ENCODE data around the gene C19orf12.

The C19orf12 gene

GRCh38 chr19:29761575-29762232 is 46.6 kb upstream of the C19orf12 start:
- H3F3A ChIP-seq (ENCODE audit: insufficient read depth): no peaks in the 10 kb centered on the region
- TF ChIP-seq EZH2phosphoT487 (conservative IDR thresholded peaks at IDR 0.05; ENCODE audit: low read length) (no peak), CTCF (IDR thresholded peaks at IDR 0.05; ENCODE audit: insufficient read depth, low read length, poor library complexity, severe bottlenecking) (no peak)
- H3K9me3 ChIP-seq (ENCODE audit: insufficient read depth, low read length): no peaks in the 10 kb centered on the region
- no peak overlapping the region for H3K4me2 ChIP-seq (ENCODE audit: low read depth, low read length, poor library complexity, severe bottlenecking)
- H3K9me2 ChIP-seq (replicated peaks; ENCODE audit: insufficient read depth, low read length): no peaks in the 10 kb centered on the region
- no peaks in the 10 kb centered on the region for H3K79me2 ChIP-seq (ENCODE audit: insufficient read depth, low read length)
- no peak overlapping the region for H3K27ac ChIP-seq (ENCODE audit: low read depth, low read length)
- no peaks in the 10 kb centered on the region for H3K27me3 ChIP-seq (ENCODE audit: low read length)
- no peak overlapping the region for H2AFZ ChIP-seq (ENCODE audit: low read depth, low read length, severe bottlenecking)
- no peak overlapping the region for H3K9ac ChIP-seq (ENCODE audit: low read length)
- no peak overlapping the region for H3K4me3 ChIP-seq (ENCODE audit: insufficient read depth, low read length, poor library complexity, severe bottlenecking)
- no peaks in the 10 kb centered on the region for H4K20me1 ChIP-seq (ENCODE audit: low read depth, low read length)
- H3K36me3 ChIP-seq (ENCODE audit: low read length): no peaks in the 10 kb centered on the region

GRCh38 chr19:29760752-29761502 is 45.9 kb upstream of the C19orf12 start:
- Histone ChIP-seq H3K27me3 (ENCODE audit: low read length) (no peaks in the 10 kb centered on the region), H3K27ac (ENCODE audit: low read depth, low read length) (no peak overlapping the region), H4K20me1 (ENCODE audit: low read depth, low read length) (no peaks in the 10 kb centered on the region), H2AFZ (ENCODE audit: low read depth, low read length, severe bottlenecking) (no peak overlapping the region), H3K4me3 (ENCODE audit: insufficient read depth, low read length, poor library complexity, severe bottlenecking) (no peak overlapping the region), H3K9ac (ENCODE audit: low read length) (0 out of 2 replicates have a peak overlapping the region, but pooled peaks have one; percentile 28), H3K4me2 (ENCODE audit: low read depth, low read length, poor library complexity, severe bottlenecking) (peak overlapping the region; percentile 38), H3K79me2 (ENCODE audit: insufficient read depth, low read length) (no peaks in the 10 kb centered on the region), H3K9me2 (replicated peaks; ENCODE audit: insufficient read depth, low read length) (no peaks in the 10 kb centered on the region), H3K9me3 (ENCODE audit: insufficient read depth, low read length) (no peaks in the 10 kb centered on the region), H3K36me3 (ENCODE audit: low read length) (no peaks in the 10 kb centered on the region), H3F3A (ENCODE audit: insufficient read depth) (no peaks in the 10 kb centered on the region)
- TF ChIP-seq EZH2phosphoT487 (conservative IDR thresholded peaks at IDR 0.05; ENCODE audit: low read length): no peak
- no peak for TF ChIP-seq CTCF (IDR thresholded peaks at IDR 0.05; ENCODE audit: insufficient read depth, low read length, poor library complexity, severe bottlenecking)

GRCh38 chr19:29759359-29759758 is 44.3 kb upstream of the C19orf12 start:
- H3K27ac ChIP-seq (ENCODE audit: low read depth, low read length): no peak overlapping the region
- no peak for TF ChIP-seq CTCF (IDR thresholded peaks at IDR 0.05; ENCODE audit: insufficient read depth, low read length, poor library complexity, severe bottlenecking)
- TF ChIP-seq EZH2phosphoT487 (conservative IDR thresholded peaks at IDR 0.05; ENCODE audit: low read length): no peak

More at GRCh38 chr19:29759359-29759758, 44.3 kb upstream of the C19orf12 start:
- Histone ChIP-seq H3K9me2 (replicated peaks; ENCODE audit: insufficient read depth, low read length) (no peaks in the 10 kb centered on the region), H2AFZ (ENCODE audit: low read depth, low read length, severe bottlenecking) (no peak overlapping the region), H3K9ac (ENCODE audit: low read length) (no peak overlapping the region), H4K20me1 (ENCODE audit: low read depth, low read length) (no peaks in the 10 kb centered on the region), H3K9me3 (ENCODE audit: insufficient read depth, low read length) (no peaks in the 10 kb centered on the region), H3K4me3 (ENCODE audit: insufficient read depth, low read length, poor library complexity, severe bottlenecking) (no peak overlapping the region), H3K4me2 (ENCODE audit: low read depth, low read length, poor library complexity, severe bottlenecking) (no peak overlapping the region), H3K27me3 (ENCODE audit: low read length) (no peaks in the 10 kb centered on the region), H3K36me3 (ENCODE audit: low read length) (no peaks in the 10 kb centered on the region), H3F3A (ENCODE audit: insufficient read depth) (no peaks in the 10 kb centered on the region), H3K79me2 (ENCODE audit: insufficient read depth, low read length) (no peaks in the 10 kb centered on the region)
